Osteoblast (primary cell): Measurements from ENCODE around the gene NME1. TPM values are rescaled to one million over a fixed set of nuclear protein-coding genes. Genes with fewer than 3 reads are reported as not detected.

Experiments
- DNase-seq: peaks from one replicate; pipeline ENCODE4 v3.0.0; 2011; ENCODE audit warnings: low spot score, mixed read lengths; ENCODE audit not compliant: insufficient read length; ENCODE audit errors: missing footprints
- H2AFZ ChIP-seq: 2 replicates; pipeline ENCODE4 v1.6.0; 2011; ENCODE audit warnings: mild to moderate bottlenecking, low read length
- H3K27ac ChIP-seq: 2 replicates; pipeline ENCODE4 v1.5.1; 2011; ENCODE audit warnings: mild to moderate bottlenecking, low read depth, low read length, moderate library complexity
- H3K27me3 ChIP-seq: 2 replicates; pipeline ENCODE4 v1.6.0; 2012; ENCODE audit warnings: mild to moderate bottlenecking, control low read depth, inconsistent platforms, low read length, moderate library complexity; ENCODE audit not compliant: insufficient read depth
- H3K36me3 ChIP-seq: 2 replicates; pipeline ENCODE4 v1.5.1; 2011; ENCODE audit warnings: mild to moderate bottlenecking, low read length, control low read depth, moderate library complexity; ENCODE audit not compliant: insufficient read depth
- H3K4me1 ChIP-seq: 2 replicates; pipeline ENCODE4 v1.5.1; 2011; ENCODE audit warnings: mild to moderate bottlenecking, low read length, control low read depth, moderate library complexity; ENCODE audit not compliant: insufficient read depth
- H3K4me2 ChIP-seq: 2 replicates; pipeline ENCODE4 v1.6.0; 2011; ENCODE audit warnings: mild to moderate bottlenecking, low read length; ENCODE audit not compliant: insufficient read depth
- H3K4me3 ChIP-seq: fragments of 200-600 bp; sonication (generic); 3 replicates; pipeline ENCODE4 v1.5.1; 2012; ENCODE audit warnings: mild to moderate bottlenecking, low read length, inconsistent platforms; ENCODE audit not compliant: insufficient read depth
- H3K79me2 ChIP-seq: 2 replicates; pipeline ENCODE4 v1.6.0; 2012; ENCODE audit warnings: mild to moderate bottlenecking, low read length, control low read depth, inconsistent platforms; ENCODE audit not compliant: insufficient read depth
- H3K9me3 ChIP-seq: 2 replicates; pipeline ENCODE4 v1.5.1; 2011; ENCODE audit warnings: low read depth, low read length, control low read depth
- H4K20me1 ChIP-seq: 2 replicates; pipeline ENCODE4 v1.6.0; 2012; ENCODE audit warnings: mild to moderate bottlenecking, low read length, control low read depth; ENCODE audit not compliant: insufficient read depth
- total RNA-seq: library from RNA; depleted of rRNA; stranded (reverse); fragments of >200 nt; gene quantifications from 2 replicates; pipeline ENCODE4 v1.2.3, GENCODE V29; 2012
- TF ChIP-seq, protein P1 (sequence below): IDR thresholded peaks from 2 replicates; pipeline ENCODE4 v1.5.1; 2011; ENCODE audit warnings: mild to moderate bottlenecking, low read depth, low read length, moderate library complexity; ENCODE audit errors: extremely low read depth

The NME1 gene
- total RNA-seq, 1 donor, result 58.6 TPM

DNA sequence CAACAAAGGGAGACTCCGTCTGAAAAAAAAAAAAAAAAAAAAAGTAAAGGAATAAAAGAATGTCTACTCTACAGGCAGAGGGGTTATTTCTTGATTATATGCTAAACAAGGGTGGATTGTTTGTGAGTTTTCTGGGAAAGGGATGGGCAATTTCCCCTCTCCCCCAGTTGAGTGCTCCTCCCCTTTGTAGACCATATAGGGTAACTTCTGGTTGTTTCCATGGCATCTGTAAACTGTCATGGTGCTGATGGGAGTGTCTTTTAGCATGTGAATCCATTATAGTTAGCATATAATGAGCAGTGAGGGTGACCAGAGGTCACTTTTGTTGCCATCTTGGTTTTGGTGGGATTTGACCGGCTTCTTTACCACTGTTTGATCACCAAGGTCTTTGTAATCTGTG is 4.2 kb upstream of the NME1 start:
- TF ChIP-seq, protein P1, sequence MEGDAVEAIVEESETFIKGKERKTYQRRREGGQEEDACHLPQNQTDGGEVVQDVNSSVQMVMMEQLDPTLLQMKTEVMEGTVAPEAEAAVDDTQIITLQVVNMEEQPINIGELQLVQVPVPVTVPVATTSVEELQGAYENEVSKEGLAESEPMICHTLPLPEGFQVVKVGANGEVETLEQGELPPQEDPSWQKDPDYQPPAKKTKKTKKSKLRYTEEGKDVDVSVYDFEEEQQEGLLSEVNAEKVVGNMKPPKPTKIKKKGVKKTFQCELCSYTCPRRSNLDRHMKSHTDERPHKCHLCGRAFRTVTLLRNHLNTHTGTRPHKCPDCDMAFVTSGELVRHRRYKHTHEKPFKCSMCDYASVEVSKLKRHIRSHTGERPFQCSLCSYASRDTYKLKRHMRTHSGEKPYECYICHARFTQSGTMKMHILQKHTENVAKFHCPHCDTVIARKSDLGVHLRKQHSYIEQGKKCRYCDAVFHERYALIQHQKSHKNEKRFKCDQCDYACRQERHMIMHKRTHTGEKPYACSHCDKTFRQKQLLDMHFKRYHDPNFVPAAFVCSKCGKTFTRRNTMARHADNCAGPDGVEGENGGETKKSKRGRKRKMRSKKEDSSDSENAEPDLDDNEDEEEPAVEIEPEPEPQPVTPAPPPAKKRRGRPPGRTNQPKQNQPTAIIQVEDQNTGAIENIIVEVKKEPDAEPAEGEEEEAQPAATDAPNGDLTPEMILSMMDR, result no peak
- H3K9me3 ChIP-seq, result no peaks in the 10 kb centered on the region
- no peaks in the 10 kb centered on the region for H4K20me1 ChIP-seq
- H2AFZ ChIP-seq, result no peak overlapping the region
- peaks cover 8% of the 10 kb centered on the region for H3K4me1 ChIP-seq
- H3K27ac ChIP-seq, result no peak overlapping the region
- H3K36me3 ChIP-seq, result no peaks in the 10 kb centered on the region
- H3K27me3 ChIP-seq, result no peaks in the 10 kb centered on the region
- H3K79me2 ChIP-seq, result peaks cover 7% of the 10 kb centered on the region
- no peak overlapping the region for H3K4me3 ChIP-seq
- DNase-seq, result no peak
- H3K4me2 ChIP-seq, result no peak overlapping the region

DNA sequence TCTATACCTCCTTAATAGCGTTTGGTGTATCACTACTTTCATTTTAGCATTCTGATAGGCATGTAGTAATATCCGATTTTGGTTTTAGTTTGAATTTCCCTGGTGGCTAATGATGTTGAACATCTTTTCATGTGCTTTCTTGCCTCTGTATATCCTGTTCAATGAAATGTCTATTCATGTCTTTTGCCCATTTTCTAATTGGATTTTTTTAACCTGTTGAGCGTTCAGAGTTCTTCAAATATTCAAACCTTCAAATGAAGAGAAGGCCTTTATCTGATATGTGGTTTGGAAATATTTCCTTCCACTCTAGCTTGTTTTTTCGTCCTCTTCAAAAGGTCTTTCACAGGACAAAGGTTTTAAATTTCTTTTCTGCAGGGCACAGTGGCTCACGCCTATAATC is 2.4 kb upstream of the NME1 start:
- Histone ChIP-seq H3K27me3 (no peaks in the 10 kb centered on the region), H4K20me1 (peaks cover 5% of the 10 kb centered on the region), H3K27ac (no peak overlapping the region), H3K36me3 (peaks cover 7% of the 10 kb centered on the region), H3K4me1 (peaks cover 17% of the 10 kb centered on the region), H3K79me2 (peaks cover 25% of the 10 kb centered on the region), H2AFZ (no peak overlapping the region), H3K4me3 (no peak overlapping the region), H3K9me3 (no peaks in the 10 kb centered on the region), H3K4me2 (no peak overlapping the region)
- DNase-seq, result peak; percentile 52
- TF ChIP-seq, protein P1, result no peak

DNA sequence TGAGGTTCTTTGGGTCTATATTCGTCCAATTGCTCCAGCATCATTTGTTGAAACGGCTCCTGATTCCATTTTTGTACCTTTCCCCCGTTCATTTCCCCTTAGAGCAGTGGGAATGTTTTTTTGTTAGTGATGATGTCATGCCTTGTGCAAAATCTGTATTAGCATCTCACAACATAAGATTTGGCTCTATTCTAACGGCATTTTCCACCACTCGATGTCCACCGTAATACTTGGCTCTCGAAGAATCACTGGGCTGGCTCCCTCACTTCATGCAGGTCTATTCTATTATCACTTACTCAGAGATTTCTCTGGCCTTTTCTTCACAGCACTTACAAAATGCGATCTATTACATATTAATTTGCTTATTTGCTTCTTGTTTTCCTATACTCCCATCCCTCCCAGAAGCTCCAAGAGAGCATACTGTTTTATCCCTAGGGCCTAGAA is 571 bp upstream of the NME1 start:
- Histone ChIP-seq H3K79me2 (peaks cover 44% of the 10 kb centered on the region), H3K4me3 (peak overlapping the region; percentile 83), H3K9me3 (no peaks in the 10 kb centered on the region), H3K36me3 (peaks cover 24% of the 10 kb centered on the region), H3K27ac (peak overlapping the region; percentile 93), H2AFZ (peak overlapping the region; percentile 95), H3K4me2 (peak overlapping the region; percentile 83), H3K4me1 (peaks cover 15% of the 10 kb centered on the region), H3K27me3 (no peaks in the 10 kb centered on the region), H4K20me1 (peaks cover 8% of the 10 kb centered on the region)
- TF ChIP-seq, protein P1, result no peak
- peak; percentile 62 for DNase-seq

DNA sequence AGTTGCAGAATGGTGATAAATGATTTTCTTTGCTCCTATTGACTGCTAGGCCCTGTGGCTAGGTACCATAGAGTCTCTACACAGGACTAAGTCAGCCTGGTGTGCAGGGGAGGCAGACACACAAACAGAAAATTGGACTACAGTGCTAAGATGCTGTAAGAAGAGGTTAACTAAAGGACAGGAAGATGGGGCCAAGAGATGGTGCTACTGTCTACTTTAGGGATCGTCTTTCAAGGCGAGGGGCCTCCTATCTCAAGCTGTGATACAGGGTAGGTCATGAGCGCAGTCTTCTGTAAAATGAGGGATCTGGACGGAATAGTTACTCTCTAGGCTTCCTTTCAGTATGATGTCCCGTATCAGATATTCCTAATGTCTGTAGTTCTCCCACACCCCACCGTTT is 817 bp downstream of the NME1 start:
- peak; percentile 68 for DNase-seq
- peaks cover 58% of the 10 kb centered on the region for H3K79me2 ChIP-seq

More for the DNA sequence above, 817 bp downstream of the NME1 start:
- Histone ChIP-seq H3K27ac (peak overlapping the region; percentile 93), H3K36me3 (peaks cover 32% of the 10 kb centered on the region), H3K4me3 (peak overlapping the region; percentile 83), H4K20me1 (peaks cover 11% of the 10 kb centered on the region), H3K4me1 (peaks cover 15% of the 10 kb centered on the region), H3K9me3 (no peaks in the 10 kb centered on the region), H2AFZ (peak overlapping the region; percentile 96), H3K27me3 (no peaks in the 10 kb centered on the region), H3K4me2 (peak overlapping the region; percentile 83)
- TF ChIP-seq, protein P1, result no peak
